Neural crest cell (in vitro differentiated cells): ENCODE measurements around the gene MMP11. TPM values are rescaled to one million over a fixed set of nuclear protein-coding genes. Genes with fewer than 3 reads are reported as not detected.
A peak's percentile ranks its signal among the peaks of the same experiment; 100 is the strongest.

Source experiments
- DNase-seq: peaks from one replicate; pipeline ENCODE4 v3.0.0; 2021; ENCODE audit warnings: low read depth, mixed read lengths, low spot score
- H3K27ac Mint-ChIP-seq: one replicate; pipeline ENCODE4 v1.8.0; 2021; ENCODE audit warnings: mild to moderate bottlenecking, mixed read lengths; ENCODE audit not compliant: unreplicated experiment
- H3K27me3 Mint-ChIP-seq: 2 replicates; pipeline ENCODE4 v1.8.0; 2021; ENCODE audit warnings: low read depth, mild to moderate bottlenecking, mixed read lengths
- H3K36me3 Mint-ChIP-seq: 2 replicates; pipeline ENCODE4 v1.8.0; 2021; ENCODE audit warnings: low read depth, mild to moderate bottlenecking, mixed read lengths
- H3K4me1 Mint-ChIP-seq: 2 replicates; pipeline ENCODE4 v1.8.0; 2021; ENCODE audit warnings: mixed read lengths
- H3K4me3 Mint-ChIP-seq: one replicate; pipeline ENCODE4 v1.8.0; 2021; ENCODE audit warnings: mild to moderate bottlenecking, mixed read lengths
- H3K9me3 Mint-ChIP-seq: 2 replicates; pipeline ENCODE4 v1.8.0; 2021; ENCODE audit warnings: mixed read lengths
- total RNA-seq: library from RNA; stranded (reverse); gene quantifications from 2 replicates; pipeline ENCODE4 v1.2.1, GENCODE V29; 2021
- TF ChIP-seq, protein P1 (sequence below): fragments of 200-600 bp; sonication (generic); conservative IDR thresholded peaks from 2 replicates; pipeline ENCODE4 v1.5.0; 2021; ENCODE audit warnings: antibody characterized with exemption, mild to moderate bottlenecking

The MMP11 gene
- total RNA-seq, 1 donor from 2014 or later = 11.2 TPM

GRCh38 chr22:23760056-23760455 is 12.6 kb upstream of the MMP11 start:
- Mint-ChIP-seq H3K4me1 (peaks cover 21% of the 10 kb centered on the region), H3K4me3 (peak overlapping the region; percentile 29), H3K27me3 (no peaks in the 10 kb centered on the region), H3K9me3 (no peaks in the 10 kb centered on the region), H3K36me3 (no peaks in the 10 kb centered on the region), H3K27ac (no peak overlapping the region)
- no peak for DNase-seq
- TF ChIP-seq, protein P1, sequence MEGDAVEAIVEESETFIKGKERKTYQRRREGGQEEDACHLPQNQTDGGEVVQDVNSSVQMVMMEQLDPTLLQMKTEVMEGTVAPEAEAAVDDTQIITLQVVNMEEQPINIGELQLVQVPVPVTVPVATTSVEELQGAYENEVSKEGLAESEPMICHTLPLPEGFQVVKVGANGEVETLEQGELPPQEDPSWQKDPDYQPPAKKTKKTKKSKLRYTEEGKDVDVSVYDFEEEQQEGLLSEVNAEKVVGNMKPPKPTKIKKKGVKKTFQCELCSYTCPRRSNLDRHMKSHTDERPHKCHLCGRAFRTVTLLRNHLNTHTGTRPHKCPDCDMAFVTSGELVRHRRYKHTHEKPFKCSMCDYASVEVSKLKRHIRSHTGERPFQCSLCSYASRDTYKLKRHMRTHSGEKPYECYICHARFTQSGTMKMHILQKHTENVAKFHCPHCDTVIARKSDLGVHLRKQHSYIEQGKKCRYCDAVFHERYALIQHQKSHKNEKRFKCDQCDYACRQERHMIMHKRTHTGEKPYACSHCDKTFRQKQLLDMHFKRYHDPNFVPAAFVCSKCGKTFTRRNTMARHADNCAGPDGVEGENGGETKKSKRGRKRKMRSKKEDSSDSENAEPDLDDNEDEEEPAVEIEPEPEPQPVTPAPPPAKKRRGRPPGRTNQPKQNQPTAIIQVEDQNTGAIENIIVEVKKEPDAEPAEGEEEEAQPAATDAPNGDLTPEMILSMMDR = no peak

DNA sequence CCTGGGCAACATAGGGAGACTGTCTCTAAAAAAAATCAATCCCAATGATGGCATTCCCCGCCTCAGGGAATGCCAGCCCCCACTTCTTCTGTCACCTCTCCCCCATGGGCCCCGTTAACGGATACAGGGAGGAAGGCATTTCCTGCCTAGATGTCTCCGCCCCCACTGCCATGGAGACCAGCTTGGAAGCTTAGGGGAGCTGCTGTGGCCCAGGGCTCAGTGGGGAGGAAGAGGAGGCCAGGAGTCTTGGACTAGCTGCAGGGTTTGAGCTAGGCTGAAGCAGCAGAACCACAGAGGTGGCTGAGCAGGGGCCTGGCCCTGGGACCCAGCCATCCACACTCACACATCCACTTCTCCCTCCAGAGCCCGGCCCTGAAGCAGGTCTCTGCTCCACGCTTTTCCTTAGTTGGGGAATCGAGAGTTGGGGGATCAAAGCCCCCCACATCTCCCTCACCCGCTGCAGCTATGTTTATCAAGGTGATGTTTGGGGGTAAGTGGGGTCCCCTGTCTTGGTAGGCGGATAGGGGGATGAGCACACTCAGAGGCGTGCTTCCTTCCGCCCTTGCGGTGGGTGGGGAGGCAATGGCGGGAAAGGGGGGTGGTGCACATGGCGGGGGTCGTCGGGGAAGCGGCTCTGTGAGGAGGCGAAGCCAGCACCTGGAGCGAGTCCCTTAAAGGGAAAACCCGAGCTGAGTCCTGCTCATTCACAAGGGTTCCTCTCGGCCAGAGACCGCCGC is 9.6 kb upstream of the MMP11 start, which contains the start of gene C22orf15:
Gene C22orf15 (plus strand): TSS at position 149 of the 737 bp plus-strand sequence. CDS start 317 bp downstream, at position 466.
- H3K27ac Mint-ChIP-seq = peak within 1 kb of the TSS; percentile 58
- peak within 1 kb of the TSS; percentile 66 for H3K4me3 Mint-ChIP-seq
- DNase-seq = no peak
- H3K9me3 Mint-ChIP-seq = no peaks in the 10 kb centered on the region
- H3K4me1 Mint-ChIP-seq = peaks cover 21% of the 10 kb centered on the region
- TF ChIP-seq, protein P1 = no peak
- no peaks in the 10 kb centered on the region for H3K36me3 Mint-ChIP-seq
- no peaks in the 10 kb centered on the region for H3K27me3 Mint-ChIP-seq

GRCh38 chr22:23763579-23763945 is 9.1 kb upstream of the MMP11 start:
- peaks cover 21% of the 10 kb centered on the region for H3K4me1 Mint-ChIP-seq
- no peak for DNase-seq
- H3K27me3 Mint-ChIP-seq = no peaks in the 10 kb centered on the region
- TF ChIP-seq, protein P1 = no peak
- H3K27ac Mint-ChIP-seq = no peak overlapping the region
- no peaks in the 10 kb centered on the region for H3K9me3 Mint-ChIP-seq
- no peaks in the 10 kb centered on the region for H3K36me3 Mint-ChIP-seq
- H3K4me3 Mint-ChIP-seq = no peak overlapping the region

GRCh38 chr22:23763954-23764353 is 8.7 kb upstream of the MMP11 start:
- Mint-ChIP-seq H3K4me3 (no peak overlapping the region), H3K4me1 (peaks cover 21% of the 10 kb centered on the region), H3K27ac (no peak overlapping the region)

DNA sequence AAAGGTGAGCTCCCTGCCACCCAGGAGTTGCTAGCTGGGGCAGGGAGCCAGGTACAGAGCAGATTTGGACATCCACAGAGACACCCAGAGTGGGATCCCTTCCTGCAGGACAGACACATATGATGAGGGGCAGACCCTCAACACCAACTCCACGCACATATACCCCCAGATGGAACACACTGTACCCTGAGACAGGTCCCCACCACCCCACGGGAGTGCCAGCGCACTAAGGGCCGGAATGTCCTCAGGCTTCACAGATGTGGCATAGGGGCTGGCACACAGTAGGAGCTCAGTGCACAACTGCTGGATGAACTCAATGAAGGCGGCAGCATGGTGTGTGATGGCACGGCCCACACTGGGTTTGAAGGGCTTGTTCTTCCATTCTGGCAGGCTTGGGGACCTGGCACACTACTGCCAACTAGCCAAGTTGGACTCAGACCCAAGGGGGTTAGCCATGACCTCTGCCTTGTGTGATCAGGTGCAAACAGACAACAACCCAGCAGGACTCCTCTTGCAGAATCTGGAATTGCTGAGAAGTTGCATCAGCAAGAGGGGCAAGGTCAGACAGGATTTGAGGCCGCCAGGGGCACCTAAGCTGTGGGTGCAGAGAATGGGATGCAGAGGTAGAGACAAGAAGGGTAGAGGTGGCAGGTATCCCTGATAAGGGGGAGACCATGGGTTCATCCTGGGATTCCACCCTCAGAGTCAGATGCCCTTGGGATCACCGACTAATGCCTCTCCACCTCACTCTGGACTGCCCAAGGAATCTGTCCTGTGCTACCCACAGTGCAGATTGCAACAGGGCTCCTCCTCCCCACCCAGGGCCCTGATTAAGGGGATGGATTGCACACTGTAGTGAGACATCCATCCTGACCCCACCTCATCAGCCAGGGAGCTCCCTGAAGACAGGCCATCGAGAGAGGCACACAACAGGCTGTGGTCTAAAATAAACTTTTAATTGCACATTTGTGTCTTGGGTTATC is 7.5 kb upstream of the MMP11 start:
- Mint-ChIP-seq H3K4me1 (peaks cover 24% of the 10 kb centered on the region), H3K36me3 (no peaks in the 10 kb centered on the region), H3K9me3 (no peaks in the 10 kb centered on the region), H3K27me3 (no peaks in the 10 kb centered on the region), H3K27ac (no peak overlapping the region), H3K4me3 (peak overlapping the region; percentile 71)
- TF ChIP-seq, protein P1 = no peak
- DNase-seq = no peak

More at GRCh38 chr22:23763954-23764353, 8.7 kb upstream of the MMP11 start:
- H3K36me3 Mint-ChIP-seq = no peaks in the 10 kb centered on the region
- H3K27me3 Mint-ChIP-seq = no peaks in the 10 kb centered on the region
- no peaks in the 10 kb centered on the region for H3K9me3 Mint-ChIP-seq
- TF ChIP-seq, protein P1 = no peak
- DNase-seq = no peak
